ENCODE measurements around the gene SYNJ2.
A peak's percentile ranks its signal among the peaks of the same experiment; 100 is the strongest.

Gene SYNJ2

GRCh38 chr6:158086504-158087223 is 105.0 kb downstream of the SYNJ2 start:
- no peak for DNase-seq

- DNase-seq: no peak
Measured at GRCh38 chr6:158087224-158087867, 105.7 kb downstream of the SYNJ2 start.

- no peak for DNase-seq
Measured at GRCh38 chr6:158092806-158093205, 111.1 kb downstream of the SYNJ2 start.

- no peak for DNase-seq
Measured at GRCh38 chr6:158095031-158095430, 113.4 kb downstream of the SYNJ2 start.

- no peak for DNase-seq
Measured at GRCh38 chr6:158095671-158096070, 114.0 kb downstream of the SYNJ2 start.

- no peak for DNase-seq
Measured at GRCh38 chr6:158103228-158103627, 121.6 kb downstream of the SYNJ2 start.

- no peak for DNase-seq
Measured at GRCh38 chr6:158104696-158105095, 123.0 kb downstream of the SYNJ2 start.

- no peak for DNase-seq
Measured at GRCh38 chr6:158109748-158110147, 128.1 kb downstream of the SYNJ2 start.

- DNase-seq: no peak
Measured at GRCh38 chr6:158110986-158111385, 129.3 kb downstream of the SYNJ2 start.

GRCh38 chr6:158111987-158112386 is 130.3 kb downstream of the SYNJ2 start:
- DNase-seq: no peak

- no peak for DNase-seq
Measured at GRCh38 chr6:158113802-158114201, 132.1 kb downstream of the SYNJ2 start.

- no peak for DNase-seq
Measured at GRCh38 chr6:158115102-158115501, 133.4 kb downstream of the SYNJ2 start.

GRCh38 chr6:158115508-158115907 is 133.8 kb downstream of the SYNJ2 start:
- no peak for DNase-seq

GRCh38 chr6:158118886-158119285 is 137.2 kb downstream of the SYNJ2 start:
- DNase-seq: no peak

- DNase-seq: peak; percentile 59
Measured at GRCh38 chr6:158121335-158121734, 139.7 kb downstream of the SYNJ2 start.

GRCh38 chr6:158122048-158122447 is 140.4 kb downstream of the SYNJ2 start:
- no peak for DNase-seq

- DNase-seq: no peak
Measured at GRCh38 chr6:158124288-158124687, 142.6 kb downstream of the SYNJ2 start.

GRCh38 chr6:158125271-158125670 is 143.6 kb downstream of the SYNJ2 start:
- DNase-seq: no peak

- DNase-seq: peak; percentile 19
Measured at GRCh38 chr6:158131926-158132325, 150.3 kb downstream of the SYNJ2 start.

GRCh38 chr6:158142789-158143188 is 161.1 kb downstream of the SYNJ2 start:
- DNase-seq: no peak

- DNase-seq: no peak
Measured at GRCh38 chr6:158143700-158144099, 162.0 kb downstream of the SYNJ2 start.

Measured in NCI-H524 treated with DMSO at 0.1 percent for 48 hours (cell line).